GM12878 (cell line): ENCODE measurements around the gene UBAC2. TPM values are rescaled to one million over a fixed set of nuclear protein-coding genes. Genes with fewer than 3 reads are reported as not detected.

ENCODE experiments used
- ATAC-seq: fragments of 200-7000 bp; cut with Tn5 transposase; 3 replicates; pipeline ENCODE4 v1.9.1; 2020; ENCODE audit warnings: mild to moderate bottlenecking, moderate library complexity
- BruUV-seq: library from RNA; stranded (reverse); fragments of 400-500 nt; replicated peaks from 2 replicates; lab custom pipeline; 2021; lab: Mats Ljungman, UMichigan
- CTCF ChIA-PET: fragments of 300-600 bp; sonication (Branson Sonifier 250); formaldehyde crosslinking; extraction: SDS; loops from one replicate; lab custom pipeline; 2021; ENCODE audit warnings: inconsistent platforms; lab: Yijun Ruan, JAX
- POLR2A ChIA-PET: fragments of 350-600 bp; formaldehyde crosslinking; extraction: SDS; loops from one replicate; lab custom pipeline; 2021; ENCODE audit warnings: inconsistent platforms; lab: Charles Lee
- RAD21 ChIA-PET: fragments of 300-600 bp; sonication (Branson Sonifier 250); formaldehyde crosslinking; loops from one replicate; lab custom pipeline; 2023; ENCODE audit warnings: antibody characterized with exemption; ENCODE audit not compliant: unreplicated experiment; lab: Charles Lee
- SMC1A ChIA-PET: fragments of 300-600 bp; sonication (Branson Sonifier 250); formaldehyde crosslinking; loops from one replicate; lab custom pipeline; 2023; ENCODE audit not compliant: unreplicated experiment, uncharacterized antibody; lab: Charles Lee
- DNase-seq: peaks from one replicate; pipeline ENCODE4 v3.0.0-alpha.2; 2011; ENCODE audit warnings: low read depth, low spot score
- FAIRE-seq: peaks from 3 replicates; lab custom pipeline; 2011; peaks lifted over from hg19 to GRCh38; lab: Jason Lieb, UNC
- H2AFZ ChIP-seq: 2 replicates; pipeline ENCODE4 v1.6.0; 2011; ENCODE audit warnings: low read depth, low read length, control low read depth; ENCODE audit not compliant: control insufficient read depth
- H3K27ac ChIP-seq: 2 replicates; pipeline ENCODE4 v1.5.1; 2011; ENCODE audit warnings: control low read depth; ENCODE audit not compliant: control insufficient read depth, insufficient read depth
- H3K27me3 ChIP-seq, 2 experiments: replicated peaks in 1 of 2; 2 replicates each; pipeline versions ENCODE4 v1.6.0 to v1.6.1; 2011; ENCODE audit warnings: low read length in 1 of 2; ENCODE audit not compliant: control insufficient read depth in 2 of 2, insufficient read depth in 2 of 2
- H3K36me3 ChIP-seq, 2 experiments: 2 replicates each; pipeline ENCODE4 v1.5.1; 2011; ENCODE audit warnings: low read length in 1 of 2; ENCODE audit not compliant: control insufficient read depth in 2 of 2, insufficient read depth in 2 of 2
- H3K4me1 ChIP-seq: 2 replicates; pipeline ENCODE4 v1.6.1; 2011; ENCODE audit warnings: mild to moderate bottlenecking, low read length, moderate library complexity, mixed read lengths; ENCODE audit not compliant: control insufficient read depth, insufficient read depth
- H3K4me2 ChIP-seq: 2 replicates; pipeline ENCODE4 v1.6.0; 2011; ENCODE audit warnings: control low read depth; ENCODE audit not compliant: control insufficient read depth, insufficient read depth
- H3K4me3 ChIP-seq: fragments of 200-600 bp; sonication (generic); 2 replicates; pipeline ENCODE4 v1.5.1; 2016
- H3K79me2 ChIP-seq: 2 replicates; pipeline ENCODE4 v1.6.0; 2011; ENCODE audit warnings: low read length; ENCODE audit not compliant: control insufficient read depth, insufficient read depth
- H3K9ac ChIP-seq: 2 replicates; pipeline ENCODE4 v1.8.0; 2011; ENCODE audit warnings: low read length, control low read depth, mixed read lengths; ENCODE audit not compliant: control insufficient read depth, insufficient read depth
- H3K9me3 ChIP-seq: replicated peaks from 3 replicates; pipeline ENCODE4 v1.5.1; 2011; ENCODE audit warnings: mild to moderate bottlenecking, low read length; ENCODE audit not compliant: control insufficient read depth, insufficient read depth
- H4K20me1 ChIP-seq: 2 replicates; pipeline ENCODE4 v1.6.0; 2011; ENCODE audit not compliant: control insufficient read depth, insufficient read depth
- BACH1 ChIP-seq: fragments of 450-650 bp; IDR thresholded peaks from 2 replicates; pipeline ENCODE4 v1.6.1; 2017; ENCODE audit warnings: mild to moderate bottlenecking, borderline replicate concordance
- BCL11A ChIP-seq: IDR thresholded peaks from 2 replicates; pipeline ENCODE4 v1.6.1; 2011; ENCODE audit warnings: low read depth, low read length
- BHLHE40 ChIP-seq, 2 experiments: fragments of 450-650 bp in 1 of 2; IDR thresholded peaks; 2 replicates each; pipeline ENCODE4 v1.6.1; 2011 to 2017; ENCODE audit warnings: low read depth in 2 of 2, borderline replicate concordance in 1 of 2, improper control_type of control experiment in 1 of 2, low read length in 1 of 2, mild to moderate bottlenecking in 1 of 2
- CREB1 ChIP-seq: IDR thresholded peaks from 2 replicates; pipeline ENCODE4 v1.6.1; 2012; ENCODE audit warnings: low read depth, mild to moderate bottlenecking, inconsistent platforms
- CTCF ChIP-seq, 3 experiments: IDR thresholded peaks in 2 of 3; conservative IDR thresholded peaks in 1 of 3; 2 replicates each; pipeline ENCODE4 v1.5.1; 2011; ENCODE audit warnings: low read depth in 3 of 3, low read length in 3 of 3, mild to moderate bottlenecking in 3 of 3, control low read depth in 2 of 3, moderate library complexity in 2 of 3, inconsistent platforms in 1 of 3, mixed read lengths in 1 of 3; ENCODE audit not compliant: control insufficient read depth in 2 of 3, insufficient read depth in 1 of 3; ENCODE audit errors: extremely low read depth in 1 of 3
- ESRRA ChIP-seq: IDR thresholded peaks from 2 replicates; pipeline ENCODE4 v1.6.1; 2012; ENCODE audit warnings: mild to moderate bottlenecking, low read length, improper control_type of control experiment
- GATAD2B ChIP-seq: fragments of 450-650 bp; conservative IDR thresholded peaks from 2 replicates; pipeline ENCODE4 v1.6.1; 2017; ENCODE audit warnings: low read depth, mild to moderate bottlenecking, moderate library complexity
- IRF3 ChIP-seq: fragments of 450-650 bp; IDR thresholded peaks from 2 replicates; pipeline ENCODE4 v1.6.1; 2014; ENCODE audit warnings: mild to moderate bottlenecking
- MAX ChIP-seq: IDR thresholded peaks from 2 replicates; pipeline ENCODE4 v1.6.1; 2012; ENCODE audit warnings: low read depth, low read length, improper control_type of control experiment
- MEF2A ChIP-seq: IDR thresholded peaks from 2 replicates; pipeline ENCODE4 v1.6.1; 2011; ENCODE audit warnings: low read depth, mild to moderate bottlenecking, low read length, moderate library complexity; ENCODE audit not compliant: insufficient read depth
- MLLT1 ChIP-seq: fragments of 450-650 bp; IDR thresholded peaks from 2 replicates; pipeline ENCODE4 v1.6.1; 2016; ENCODE audit warnings: mild to moderate bottlenecking
- MYB ChIP-seq: fragments of 150-350 bp; IDR thresholded peaks from 2 replicates; pipeline ENCODE4 v1.6.1; 2014; ENCODE audit warnings: mild to moderate bottlenecking, low read depth, low read length, borderline replicate concordance
- MYC ChIP-seq: IDR thresholded peaks from 2 replicates; pipeline ENCODE4 v1.6.1; 2011; ENCODE audit warnings: mild to moderate bottlenecking, low read length, moderate library complexity, inconsistent platforms; ENCODE audit not compliant: insufficient read depth, insufficient replicate concordance, insufficient read length, severe bottlenecking
- RB1 ChIP-seq: fragments of 450-650 bp; formaldehyde crosslinking; IDR thresholded peaks from 2 replicates; pipeline ENCODE4 v1.6.1; 2017; ENCODE audit warnings: mild to moderate bottlenecking, borderline replicate concordance
- SMARCA5 ChIP-seq: fragments of 450-650 bp; IDR thresholded peaks from 2 replicates; pipeline ENCODE4 v1.6.1; 2017; ENCODE audit warnings: mild to moderate bottlenecking
- SP1 ChIP-seq: IDR thresholded peaks from one replicate; pipeline ENCODE4 v1.6.1; 2011; ENCODE audit warnings: low read depth, low read length
- SREBF1 ChIP-seq: IDR thresholded peaks from 2 replicates; pipeline ENCODE4 v1.6.1; 2012; ENCODE audit warnings: mild to moderate bottlenecking, low read length
- STAT1 ChIP-seq: fragments of 450-650 bp; conservative IDR thresholded peaks from 2 replicates; pipeline ENCODE4 v1.6.1; 2014; ENCODE audit warnings: antibody characterized with exemption, mild to moderate bottlenecking
- TBL1XR1 ChIP-seq: IDR thresholded peaks from 2 replicates; pipeline ENCODE4 v1.6.1; 2012; ENCODE audit warnings: low read depth, low read length, improper control_type of control experiment
- ZNF384 ChIP-seq: IDR thresholded peaks from 2 replicates; pipeline ENCODE4 v1.6.1; 2012; ENCODE audit warnings: low read depth, mild to moderate bottlenecking, low read length, improper control_type of control experiment, borderline replicate concordance
- WGBS: methylation state at CpG from one replicate; pipeline ENCODE4 v1.1.6; 2016; ENCODE audit warnings: low lambda C conversion rate; ENCODE audit not compliant: insufficient replicate concordance, insufficient coverage; ENCODE audit errors: missing lambda C conversion rate; 5-methylcytosine and 5-hydroxymethylcytosine counted together
- in situ Hi-C: fragments of 300-500 bp; cut with MboI; formaldehyde crosslinking; loops from 9 replicates; pipeline ENCODE4 v1.14.3; 2018; ENCODE audit warnings: mixed read lengths
- intact Hi-C: fragments of 100-400 bp; cut with micrococcal nuclease; formaldehyde crosslinking; loops from one replicate; pipeline ENCODE4 v1.14.2; 2022; ENCODE audit not compliant: unreplicated experiment
- polyA plus RNA-seq, 11 experiments: library from polyadenylated mRNA; depleted of rRNA in 4 of 11; unstranded in 6 of 11; stranded (reverse) in 5 of 11; fragments of >200 nt; fragmentation: Nextera tagmentation in 4 of 11; fragmentation: Illumina TruSeq in 1 of 11; extraction: Ambion mirVana in 4 of 11; extraction: Trizol in 1 of 11; gene quantifications; 1 replicate in 1 of 11; 2 replicates in 10 of 11; pipeline versions ENCODE4 v1.2.1 to v1.2.3, GENCODE V29; 2011 to 2016; ENCODE audit warnings: inconsistent platforms in 2 of 11, missing spikeins in 2 of 11, low read depth in 1 of 11
- total RNA-seq, 4 experiments: library from RNA; depleted of rRNA in 3 of 4; stranded (reverse); fragments of >200 nt in 3 of 4; fragmentation: Illumina TruSeq in 1 of 4; extraction: Trizol in 1 of 4; gene quantifications; 2 replicates each; pipeline versions ENCODE4 v1.2.1 to v1.2.3, GENCODE V29; 2013 to 2021

The UBAC2 gene
- total and polyA plus RNA-seq, 10 of the 15 experiments (the other 5 are each of a cell fraction or from before 2014, with no cell fraction given) = 3.0 to 54.6 (median 17.4) TPM

- Histone ChIP-seq H3K36me3 (no peaks in the 10 kb centered on the region; a peak in 2 of 4 replicates), H2AFZ (no peak overlapping the region), H3K9ac (peak overlapping the region; percentile 2), H3K27ac (peak overlapping the region; percentile 79), H3K4me3 (peak overlapping the region; percentile 8), H3K9me3 (no peaks in the 10 kb centered on the region), H3K4me1 (peaks cover 53% of the 10 kb centered on the region), H3K79me2 (peaks cover 13% of the 10 kb centered on the region), H3K27me3 (no peaks in the 10 kb centered on the region), H3K4me2 (peak overlapping the region; percentile 80), H4K20me1 (no peaks in the 10 kb centered on the region)
- intact Hi-C loops = loop anchor here (2.0 to 5.0 kb wide), 2 partner anchors 19 to 150 kb away; no protein-coding TSS in a partner anchor
- DNase-seq (no peak), ATAC-seq (peak; percentile 89), FAIRE-seq (peak; percentile 66)
- SMC1A ChIA-PET = interaction anchor here (0.7 to 8.5 kb wide), 27 partner anchors 11 to 154 kb away, joined by 3 to 132 read pairs (median 5); partner anchors contain the start of genes GPR18 and GPR183
- POLR2A ChIA-PET = interaction anchor here (0.7 to 4.6 kb wide), 10 partner anchors 9 to 139 kb away, joined by 3 to 28 read pairs (median 4); no protein-coding TSS in a partner anchor
- CTCF ChIA-PET = interaction anchor here (1.0 to 6.7 kb wide), 10 partner anchors 11 to 154 kb away, joined by 3 to 54 read pairs (median 6); no protein-coding TSS in a partner anchor
- no TSS peak for BruUV-seq
- in situ Hi-C loops = no loop called here
- RAD21 ChIA-PET = interaction anchor here (0.9 to 7.9 kb wide), 21 partner anchors 10 to 152 kb away, joined by 3 to 106 read pairs (median 6); partner anchors contain the start of genes GPR18, GPR183 and UBAC2
- WGBS = 1% methylated on average over 5 of the region's 5 CpGs
- TF ChIP-seq MLLT1 (peak; percentile 34; the same call in 1 of the 2 replicates), BACH1 (no peak), RB1 (no peak), GATAD2B (no peak; the same call in 1 of the 2 replicates), MYB (no peak), MYC (peak; percentile 37), SMARCA5 (no peak), MAX (no peak), ESRRA (no peak), BCL11A (peak; percentile 23; the same call in 1 of the 2 replicates), SP1 (no peak), MEF2A (peak; percentile 36; the same call in 1 of the 2 replicates), ZNF384 (no peak), TBL1XR1 (peak; percentile 59; the same call in 1 of the 2 replicates), STAT1 (no peak), SREBF1 (no peak), CTCF (IDR thresholded peaks at IDR 0.05 in 2 of 3, conservative IDR thresholded peaks at IDR 0.05 in 1 of 3; ENCODE audit: control insufficient read depth in 2 of 3, extremely low read depth in 1 of 3, insufficient read depth in 1 of 3, low read depth in 3 of 3, low read length in 3 of 3) (no peak), BHLHE40 (IDR thresholded peaks at IDR 0.05; ENCODE audit: borderline replicate concordance in 1 of 2, low read depth in 2 of 2, low read length in 1 of 2) (peak; percentile 87 to 93), IRF3 (no peak), CREB1 (0 out of 2 replicates have a peak, but pooled peaks have one; percentile 9)
Measured at GRCh38 chr13:99281811-99282263, 81.2 kb downstream of the UBAC2 start.
